GM04504 (cell line): ENCODE results near the gene CAMTA1.
A peak's percentile ranks its signal among the peaks of the same experiment; 100 is the strongest.
"Not testable (repeated sequence)": the region's sequence is repeated elsewhere in the genome, so short reads cannot be mapped to it uniquely, and the experiment has no call there.

ENCODE experiments used
- DNase-seq: peaks from one replicate; pipeline ENCODE4 v3.0.0-alpha.2; 2012; ENCODE audit warnings: low read depth

The CAMTA1 gene

DNA sequence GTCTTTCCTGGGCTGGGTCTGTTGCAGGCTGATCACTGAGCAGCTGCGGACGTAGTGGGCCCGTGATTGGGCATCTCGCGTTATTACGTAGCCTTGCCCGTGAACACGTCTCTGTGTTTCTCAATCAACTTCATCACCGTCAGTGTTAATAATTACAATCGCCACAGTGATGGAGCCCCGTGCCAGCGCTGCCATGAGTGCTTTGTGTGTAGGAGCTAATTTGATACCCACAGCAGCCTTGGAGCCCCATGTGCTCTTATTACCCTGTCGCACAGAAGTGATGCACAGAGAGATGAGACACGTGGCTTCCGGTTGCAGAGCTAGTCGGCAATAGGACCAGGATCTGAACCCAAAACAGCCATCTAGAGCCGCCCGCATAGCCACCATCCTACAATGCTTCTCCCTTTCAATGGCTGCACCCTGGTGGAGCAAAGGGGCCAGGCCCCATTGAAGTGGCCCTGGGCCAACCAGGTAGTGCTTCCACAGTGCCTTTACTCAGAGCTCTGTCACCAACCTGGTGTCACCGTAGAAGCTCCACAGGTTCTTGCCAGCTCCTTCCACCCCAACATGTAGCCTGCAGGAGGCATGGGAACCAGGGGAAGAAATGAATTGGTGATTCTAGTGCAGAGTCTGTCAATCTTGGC lies 587.3 kb downstream of the CAMTA1 start:
- DNase-seq, result no peak

DNA sequence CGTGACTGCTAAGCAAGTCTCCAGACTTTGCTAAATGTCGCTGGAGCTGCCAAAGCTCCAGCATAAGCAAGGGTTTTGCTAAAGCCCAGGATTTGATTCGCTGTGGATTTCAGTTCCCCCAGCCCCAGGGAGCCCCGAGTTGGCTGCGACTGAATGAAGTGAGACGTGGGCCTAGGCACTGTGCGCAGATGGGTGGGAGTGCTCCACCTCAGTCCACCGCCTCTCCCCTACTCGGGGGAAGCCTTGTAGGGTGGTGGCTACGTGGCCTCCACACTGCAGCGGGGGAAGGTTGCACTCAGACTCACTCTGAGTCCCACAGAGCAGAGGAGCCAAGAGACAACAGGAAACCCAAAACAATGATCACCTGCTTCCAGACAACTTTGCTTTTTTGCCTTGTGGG lies 588.0 kb downstream of the CAMTA1 start:
- DNase-seq, result no peak

DNA sequence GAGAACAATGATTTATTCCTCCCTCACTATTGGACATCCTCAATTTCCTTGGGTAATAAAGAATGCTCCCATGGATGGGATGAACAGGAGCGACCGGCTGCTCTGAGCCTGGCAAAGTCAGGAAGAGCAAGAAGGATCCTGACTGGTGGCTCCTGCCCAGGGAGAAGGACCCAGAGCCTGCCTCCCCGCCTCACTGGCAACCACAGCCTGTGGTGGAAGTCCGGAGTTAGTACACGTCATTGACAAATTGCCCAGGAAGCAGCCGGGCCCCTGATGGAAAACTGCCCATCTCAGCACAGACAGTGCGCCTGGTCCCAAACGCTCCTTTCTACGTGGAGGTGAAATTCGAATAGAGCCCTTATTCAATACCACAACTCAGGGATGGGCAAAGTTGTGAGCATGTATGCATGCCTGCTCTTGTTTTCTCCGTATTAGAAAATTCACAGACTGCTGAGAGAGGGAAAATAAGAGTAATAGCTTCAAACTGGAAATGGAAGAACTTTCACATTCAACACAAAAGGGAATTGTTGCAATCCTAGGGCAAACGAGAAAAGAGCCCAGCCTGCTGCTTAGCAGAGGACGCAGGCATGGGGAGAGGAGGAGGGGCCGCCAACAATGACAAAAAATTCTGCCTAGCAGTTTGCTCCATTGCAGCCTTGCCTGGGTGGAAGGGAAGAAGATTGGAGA lies 588.8 kb downstream of the CAMTA1 start:
- no peak for DNase-seq

DNA sequence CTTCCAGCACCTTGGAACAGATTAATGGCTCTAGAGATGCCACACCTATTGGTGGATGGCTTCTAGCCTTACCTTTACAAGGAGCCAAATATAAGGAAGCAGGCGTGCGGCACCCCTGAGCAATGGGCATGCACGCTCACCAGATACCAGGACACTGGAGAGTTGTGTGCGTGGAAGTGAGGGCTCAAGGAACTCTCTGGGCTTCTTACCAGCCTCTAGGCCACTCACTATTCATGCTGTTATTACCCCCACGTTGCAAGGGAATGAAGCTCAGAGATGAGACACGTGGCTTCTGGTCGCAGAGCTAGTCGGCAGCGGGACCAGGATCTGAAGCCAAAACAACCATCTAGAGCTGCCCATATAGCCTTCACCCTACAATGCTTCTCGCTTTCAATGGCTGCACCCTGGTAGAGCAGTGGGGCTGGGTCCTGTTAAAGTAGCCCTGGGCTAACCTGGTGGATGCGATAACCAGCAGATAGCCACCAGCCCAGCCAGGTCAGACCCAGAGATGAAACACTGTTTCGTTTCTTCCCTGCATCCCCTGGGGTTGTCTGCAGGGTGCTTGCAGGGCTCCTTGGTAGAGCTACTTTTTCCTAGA lies 589.4 kb downstream of the CAMTA1 start:
- DNase-seq, result no peak

DNA sequence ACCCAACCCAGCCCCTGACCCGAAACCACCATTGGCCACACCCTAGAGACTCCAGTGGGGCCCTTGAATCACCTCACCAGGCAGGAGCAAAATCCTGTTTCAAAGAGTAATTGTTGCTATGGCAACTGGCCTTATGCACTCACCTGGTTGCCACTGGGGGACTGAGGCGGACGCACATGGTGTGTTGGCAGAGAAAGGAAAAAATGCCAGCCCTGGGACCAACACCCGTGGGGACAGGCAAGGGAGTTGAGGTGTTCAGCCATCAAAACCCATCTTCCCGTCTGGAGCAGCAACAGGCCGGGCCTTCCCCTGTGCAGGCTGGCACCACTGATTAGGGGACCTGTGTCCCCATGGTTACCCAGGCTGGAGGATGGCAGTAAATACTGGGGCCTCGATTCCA lies 590.1 kb downstream of the CAMTA1 start:
- DNase-seq, result no peak

DNA sequence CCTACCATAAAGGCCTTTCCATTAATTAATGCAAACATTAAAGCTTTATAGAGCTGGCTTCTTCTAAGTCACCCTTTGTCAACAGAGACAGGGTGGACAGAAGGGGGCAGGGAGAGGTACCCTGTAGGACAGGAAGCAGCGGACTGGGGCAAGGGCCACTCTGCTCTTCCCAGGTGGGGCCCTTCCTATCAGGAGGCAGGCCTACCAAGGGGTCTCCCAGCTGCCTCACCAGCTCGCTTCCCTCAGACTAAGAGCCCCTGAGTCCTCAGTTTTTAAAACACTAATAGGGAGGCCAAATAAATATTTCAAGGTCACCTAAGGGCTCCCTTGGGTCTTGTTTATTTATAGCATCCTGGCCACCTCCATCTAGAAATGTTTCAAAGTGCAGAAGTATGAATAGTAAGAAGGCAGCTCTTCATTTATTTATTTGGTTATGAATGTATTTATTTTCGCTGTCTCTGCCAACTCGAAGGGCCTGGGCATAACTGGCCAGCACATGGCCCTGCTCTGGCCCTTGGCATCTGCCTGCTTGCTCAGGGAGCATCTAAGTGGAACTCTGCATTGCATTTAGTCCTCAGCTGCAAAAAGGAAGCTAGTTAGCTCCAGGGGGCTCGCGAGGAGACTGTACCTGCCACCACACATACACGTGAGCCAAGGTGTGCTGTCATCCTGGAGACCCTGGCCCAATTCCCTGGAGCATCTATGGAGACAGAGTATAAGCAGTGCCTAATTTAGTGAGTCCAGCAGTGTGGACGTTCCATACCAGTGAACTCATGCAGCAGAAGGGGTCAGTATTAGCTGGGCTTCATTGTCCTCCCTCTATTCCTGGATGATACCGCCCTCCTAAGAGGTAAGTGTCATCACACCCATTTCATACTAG lies 590.8 kb downstream of the CAMTA1 start:
- no peak for DNase-seq

DNA sequence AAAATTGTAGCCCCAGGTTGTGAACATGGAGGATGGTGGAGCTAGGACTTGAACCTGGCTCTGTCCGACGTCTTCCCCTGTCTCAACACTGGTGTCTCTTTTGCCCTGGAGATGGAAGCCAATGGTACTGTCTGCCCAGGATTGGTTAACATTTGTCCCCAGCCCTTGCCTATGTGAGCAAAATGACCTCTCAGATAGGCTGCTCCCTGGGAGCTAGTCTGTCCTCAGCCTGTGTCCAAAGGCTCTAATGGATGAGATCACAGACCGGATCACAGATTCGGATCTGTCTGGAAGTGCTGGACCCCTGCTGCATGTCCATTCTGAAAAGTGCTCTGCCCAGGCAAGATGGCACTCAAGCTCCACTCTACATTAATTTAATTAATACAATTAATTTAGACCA lies 591.4 kb downstream of the CAMTA1 start:
- no peak for DNase-seq

DNA sequence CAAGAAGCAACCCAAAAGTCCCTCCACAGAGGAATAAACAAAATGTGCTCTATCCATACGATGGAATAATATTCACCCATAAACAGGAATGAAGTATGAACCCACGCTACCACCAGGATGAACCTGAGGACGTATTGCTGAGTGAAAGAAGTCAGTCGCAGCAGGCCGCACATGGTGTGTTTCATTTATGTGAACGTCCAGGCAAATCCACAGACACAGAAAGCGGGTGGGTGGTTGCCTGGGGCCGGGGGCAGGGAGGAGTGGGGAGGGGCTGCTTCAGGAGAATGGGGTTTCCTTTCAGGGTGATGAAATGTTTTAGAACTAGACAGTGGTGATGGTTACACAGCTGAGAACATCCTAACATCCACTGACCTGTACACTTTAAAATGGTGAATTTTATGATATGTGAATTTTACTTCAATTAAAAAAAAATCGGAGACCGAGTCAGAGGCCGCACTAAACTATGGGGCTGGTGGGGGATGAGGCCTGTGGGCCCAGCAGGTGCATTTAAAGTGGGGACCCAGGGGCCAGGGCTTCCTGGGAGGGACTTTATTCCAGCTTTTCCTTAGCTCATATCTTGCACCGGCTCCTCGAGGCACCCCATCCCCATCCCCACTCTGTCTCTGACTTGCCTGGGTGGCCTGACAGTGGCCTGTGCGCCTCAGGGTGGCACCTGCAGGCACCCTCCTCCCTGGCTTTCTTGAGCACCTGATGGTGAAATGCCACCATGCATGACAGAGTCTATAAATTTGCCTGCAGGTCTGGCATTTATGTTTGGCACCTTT lies 593.3 kb downstream of the CAMTA1 start:
- no peak for DNase-seq

DNA sequence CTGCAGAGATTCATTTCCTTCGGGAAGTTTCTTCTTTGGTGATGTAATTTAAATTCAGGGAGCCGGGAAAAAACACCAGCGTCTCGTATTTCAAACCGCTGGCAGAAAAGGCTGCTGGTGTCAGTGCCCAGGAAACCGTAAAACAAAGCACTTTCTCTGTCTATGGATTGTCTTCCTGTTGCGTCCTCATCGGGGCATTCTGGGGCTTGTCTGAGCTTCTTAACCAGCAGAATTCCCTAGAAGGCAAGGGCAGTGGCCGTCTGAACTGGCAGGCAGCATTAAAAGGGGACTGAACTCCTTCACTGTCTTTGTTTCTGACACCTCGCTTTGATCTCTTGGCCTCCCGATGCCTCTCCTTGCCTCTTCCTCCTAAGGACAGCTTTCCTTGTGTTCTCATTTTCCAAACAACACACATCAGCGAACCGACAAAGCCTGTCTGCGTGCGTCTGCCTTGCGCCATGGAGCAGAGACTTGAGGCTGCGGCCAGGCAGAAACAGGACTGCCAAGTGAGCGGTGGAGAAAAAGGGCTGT lies 594.3 kb downstream of the CAMTA1 start:
- peak; percentile 49 for DNase-seq

DNA sequence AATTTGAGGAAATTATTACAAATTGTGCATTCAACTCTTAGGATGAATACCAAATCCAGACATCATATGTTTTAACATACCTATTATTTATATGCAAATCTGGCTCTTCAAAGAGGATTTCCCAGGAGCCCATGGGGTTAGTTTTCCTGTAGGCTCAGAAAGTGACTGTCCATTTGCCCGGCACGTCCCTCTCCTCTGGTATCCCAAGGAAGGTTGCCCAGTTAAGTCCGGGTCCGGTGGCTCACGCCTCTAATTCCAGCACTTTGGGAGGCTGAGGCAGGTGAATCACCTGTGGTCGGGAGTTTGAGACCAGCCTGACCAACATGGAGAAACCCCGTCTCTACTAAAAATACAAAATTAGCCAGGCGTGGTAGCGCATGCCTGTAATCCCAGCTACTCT lies 594.8 kb downstream of the CAMTA1 start:
- not testable (repeated sequence) for DNase-seq

DNA sequence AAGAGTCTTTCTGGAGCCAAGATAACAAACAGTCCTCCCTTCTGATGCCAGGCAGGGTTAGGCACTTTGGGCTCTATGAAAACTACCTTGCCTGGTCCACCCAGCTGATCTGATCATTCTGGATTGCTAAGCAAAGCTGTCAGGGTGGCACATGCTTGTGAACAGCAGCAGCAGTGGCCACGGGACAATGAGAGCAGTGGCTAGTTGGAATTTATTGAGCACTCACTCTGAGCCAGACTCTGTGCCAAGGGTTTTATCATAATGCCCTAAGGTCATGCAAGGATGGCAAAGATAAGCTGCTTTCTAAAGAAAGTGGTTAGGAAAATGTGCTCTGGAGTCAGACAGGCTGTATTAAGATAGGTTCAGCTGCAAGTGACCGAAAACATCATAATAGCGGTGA lies 595.5 kb downstream of the CAMTA1 start:
- no peak for DNase-seq

DNA sequence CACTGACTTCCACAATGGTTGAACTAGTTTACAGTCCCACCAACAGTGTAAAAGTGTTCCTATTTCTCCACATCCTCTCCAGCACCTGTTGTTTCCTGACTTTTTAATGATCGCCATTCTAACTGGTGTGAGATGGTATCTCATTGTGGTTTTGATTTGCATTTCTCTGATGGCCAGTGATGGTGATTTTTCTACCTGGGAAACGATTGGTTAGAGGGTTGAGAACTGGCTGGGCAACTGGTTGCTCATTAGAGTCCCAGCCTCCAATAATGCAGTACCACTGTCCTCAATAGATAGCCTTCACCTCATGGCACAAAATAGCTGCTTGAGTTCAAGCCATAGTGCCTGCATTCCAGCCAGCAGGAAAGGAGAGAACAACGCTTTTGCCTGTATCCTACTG lies 596.5 kb downstream of the CAMTA1 start:
- DNase-seq, result not testable (repeated sequence)

DNA sequence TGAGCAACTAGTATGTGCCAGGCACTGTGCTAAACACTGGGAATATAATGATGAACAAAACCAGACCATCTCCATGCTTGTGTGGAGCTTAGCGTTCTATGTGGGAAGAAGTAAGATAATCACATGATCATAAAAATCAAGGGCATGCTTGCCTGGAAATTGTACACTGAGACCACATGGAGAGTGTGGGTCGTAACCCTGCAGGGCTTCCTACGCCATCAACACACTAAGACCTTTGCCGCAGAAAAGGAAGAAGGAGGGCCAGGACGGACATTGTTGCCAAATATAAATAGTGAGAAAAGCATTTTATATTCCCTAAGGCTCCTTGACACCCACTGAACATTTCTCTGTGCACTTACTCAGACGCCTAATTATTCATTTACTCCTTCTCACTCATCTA lies 597.7 kb downstream of the CAMTA1 start:
- DNase-seq, result no peak

DNA sequence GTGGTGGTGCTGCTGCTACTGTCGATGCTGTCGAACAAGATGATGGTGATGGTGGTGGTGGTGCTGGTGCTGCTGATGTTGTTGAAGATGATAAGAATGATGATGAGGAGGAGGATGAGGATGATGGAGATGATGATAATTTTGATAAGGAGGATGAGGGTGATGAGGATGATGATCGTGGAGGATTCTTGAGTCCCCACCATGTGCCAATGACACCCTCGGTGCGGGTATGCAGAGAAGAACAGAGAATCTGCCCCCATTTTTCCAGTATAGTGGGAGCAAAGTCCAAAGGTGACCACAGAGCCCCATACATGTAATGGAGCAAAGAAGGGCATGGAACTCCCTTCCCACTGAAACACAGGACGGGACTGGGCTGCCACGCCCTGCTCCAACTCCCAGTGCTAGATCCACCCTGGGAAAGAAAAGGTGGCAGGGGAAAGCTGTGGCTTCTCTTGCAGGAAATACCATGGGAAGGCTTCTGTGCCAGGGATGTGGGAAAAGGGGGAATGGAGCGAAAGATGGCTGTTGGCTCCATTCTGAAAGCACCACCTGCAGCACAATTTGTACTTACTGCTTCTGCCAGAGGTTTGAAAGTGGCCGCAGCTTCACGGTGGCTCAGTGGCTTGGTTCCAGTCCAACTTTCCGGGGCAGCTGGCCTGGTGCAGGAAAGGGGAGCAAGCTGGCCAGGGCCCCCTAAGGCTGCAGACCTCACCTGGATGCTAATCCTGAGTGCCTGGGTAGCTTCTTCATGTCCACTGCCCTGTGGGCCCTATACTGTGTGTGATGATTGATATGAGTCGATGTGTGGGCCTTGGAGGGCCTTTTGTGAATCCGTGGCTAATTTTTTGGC lies 598.6 kb downstream of the CAMTA1 start:
- no peak for DNase-seq

DNA sequence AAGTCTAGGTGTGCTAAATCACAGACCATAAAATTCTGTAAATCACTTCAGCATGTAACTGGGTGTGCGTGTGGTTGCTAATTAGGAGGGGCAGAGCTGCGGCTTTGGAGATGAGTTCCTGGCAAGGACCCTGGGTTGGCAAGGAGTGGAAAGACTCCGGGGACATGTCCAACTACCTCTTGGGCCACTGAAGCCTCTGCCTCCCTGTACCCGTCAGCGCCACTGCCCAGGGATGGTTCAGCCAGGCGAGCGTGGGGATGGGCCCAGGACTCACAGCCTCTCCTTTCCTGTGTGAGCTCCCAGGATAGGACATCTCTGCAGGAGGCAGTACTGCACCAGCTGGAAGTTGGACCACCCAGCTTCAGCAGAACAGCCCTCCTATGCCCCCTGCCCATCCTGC lies 599.4 kb downstream of the CAMTA1 start:
- DNase-seq, result no peak

DNA sequence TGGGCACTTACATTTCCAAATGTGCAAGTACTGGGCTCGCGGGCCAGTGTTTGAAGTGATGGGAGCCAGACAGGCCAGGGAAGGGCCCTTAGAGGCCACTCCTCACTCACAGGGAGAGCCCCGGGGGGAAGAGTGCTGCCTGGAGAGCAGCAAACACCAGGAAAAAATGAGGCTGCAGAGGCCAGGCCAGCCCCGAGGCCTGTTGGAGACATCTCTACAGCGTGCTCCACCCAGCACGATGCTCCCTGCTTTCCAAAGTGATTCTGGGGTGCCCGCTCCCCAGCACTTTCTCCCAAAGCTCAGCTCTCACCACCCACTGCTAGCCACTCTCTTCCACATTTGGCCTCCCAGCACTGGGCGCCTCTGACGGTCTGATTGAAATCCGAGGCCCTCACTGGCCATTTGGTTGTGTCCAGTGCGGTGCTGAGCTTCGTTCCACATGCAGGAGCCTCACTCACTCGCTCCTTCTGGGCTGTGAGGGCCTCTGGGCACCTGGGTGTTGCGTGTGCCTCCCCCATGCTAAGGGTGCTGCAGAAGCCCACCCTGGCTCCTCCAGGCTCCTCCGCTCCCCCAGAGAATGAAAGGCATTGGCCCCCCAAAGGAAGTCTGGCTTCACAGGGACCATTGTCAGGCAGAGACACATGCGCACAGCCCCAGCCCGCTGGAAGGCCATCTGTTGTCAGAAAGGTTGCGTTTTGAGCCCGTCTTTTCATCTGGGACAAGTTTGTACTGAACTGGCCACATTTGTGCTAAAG lies 600.4 kb downstream of the CAMTA1 start:
- DNase-seq, result no peak

DNA sequence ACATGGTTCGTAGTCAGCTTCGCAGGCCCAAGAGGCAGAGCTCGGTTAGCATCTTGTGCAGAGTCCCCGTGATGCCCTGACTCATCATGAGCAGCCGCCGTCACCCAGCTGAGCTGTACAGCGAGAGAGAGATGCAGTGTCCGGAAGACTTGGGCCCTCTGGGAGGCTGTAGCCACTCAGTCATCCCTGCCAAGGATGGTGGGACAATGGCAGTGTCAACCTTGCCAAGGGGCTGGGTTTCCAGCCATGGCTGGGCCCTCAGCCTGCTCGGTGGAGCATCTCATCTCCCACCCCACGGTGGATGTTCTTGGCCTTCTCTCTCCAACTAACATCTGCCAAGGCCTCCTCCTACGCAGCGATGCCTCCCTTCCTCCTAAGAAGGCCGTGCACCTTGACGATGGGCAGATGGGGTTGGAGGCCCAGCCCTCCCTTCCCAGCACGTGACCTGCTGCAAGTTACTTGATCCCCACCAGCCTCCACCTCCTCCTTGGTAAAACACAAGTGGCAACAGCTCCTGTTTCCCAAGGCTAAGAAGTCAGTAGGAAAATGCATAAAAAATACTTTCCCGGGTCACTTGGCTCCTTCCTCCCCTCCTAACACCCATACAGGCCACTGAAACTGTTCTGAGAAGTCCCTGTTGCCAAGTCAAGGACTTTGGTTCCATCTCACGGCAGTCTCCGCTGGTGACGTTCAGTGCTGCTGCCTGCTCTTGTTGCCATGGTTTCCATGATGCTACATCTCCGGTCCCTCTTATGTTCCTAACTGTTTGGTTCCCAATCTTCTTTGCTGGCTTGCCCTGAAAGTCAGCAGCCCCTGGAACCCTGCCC lies 601.2 kb downstream of the CAMTA1 start:
- no peak for DNase-seq

DNA sequence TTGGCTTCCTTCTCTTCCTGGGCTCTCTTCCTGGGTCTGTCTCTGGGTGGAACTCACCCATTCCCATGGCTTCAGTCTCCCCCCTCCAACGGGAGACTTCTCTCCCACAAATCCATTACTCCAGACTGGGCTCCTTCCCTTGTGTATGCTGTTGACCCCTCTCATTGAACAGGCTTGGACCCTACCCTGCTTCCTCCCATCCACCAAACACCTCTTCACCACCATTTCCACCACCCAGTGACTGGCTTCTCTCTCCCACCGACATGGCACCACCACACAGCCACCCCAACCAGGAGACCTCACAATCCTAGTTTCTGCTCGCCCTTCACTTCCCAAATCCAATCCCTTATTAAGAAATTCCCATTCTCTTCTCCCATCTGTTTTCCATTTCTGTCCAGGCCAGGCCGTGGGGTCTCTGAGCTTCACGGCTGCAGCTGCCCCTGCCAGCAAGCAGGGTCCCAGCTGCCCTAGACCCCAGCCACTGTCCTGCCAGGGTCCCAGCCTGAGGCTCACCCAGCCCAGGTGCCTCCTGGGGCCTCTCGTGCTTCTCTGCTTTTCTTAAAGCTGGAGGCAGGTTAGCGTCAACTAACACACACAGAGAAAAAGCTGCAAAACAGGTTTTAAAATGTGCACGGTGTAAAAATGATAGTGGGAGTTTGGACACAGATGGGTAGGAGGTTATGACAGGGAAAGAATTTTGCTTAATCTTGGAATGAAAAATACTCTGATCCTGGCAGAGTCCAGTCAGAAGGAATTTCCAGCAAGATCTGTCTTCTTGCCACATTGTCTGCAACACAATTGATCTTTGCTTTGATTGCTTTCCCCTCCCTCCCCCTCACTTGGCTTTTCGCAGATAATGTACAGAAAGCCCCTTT lies 602.0 kb downstream of the CAMTA1 start:
- no peak for DNase-seq
